ENCODE data around the gene BNC2. TPM values are rescaled to one million over a fixed set of nuclear protein-coding genes. Genes with fewer than 3 reads are reported as not detected.

The BNC2 gene
- total and polyA plus RNA-seq, 4 donors, result 3.1 to 51.2 (median 16.9) TPM

GRCh38 chr9:16664211-16664610, 206.3 kb downstream of the BNC2 start:
- H3K4me3 ChIP-seq (ENCODE audit: low read depth, low read length), result no peak overlapping the region
- 94% methylated on average over 1 of the region's 2 CpGs for WGBS (ENCODE audit: insufficient coverage)
- no peaks in the 10 kb centered on the region for H3K9me3 ChIP-seq (ENCODE audit: control insufficient read depth, insufficient read depth, low read length)
- DNase-seq (ENCODE audit: low read depth in 4 of 6, low spot score in 6 of 6), result no peak
- no peak overlapping the region for H3K27ac ChIP-seq (ENCODE audit: low read depth, low read length)
- no peaks in the 10 kb centered on the region for H3K36me3 ChIP-seq (ENCODE audit: control insufficient read depth, insufficient read depth, low read length)
- no peaks in the 10 kb centered on the region for H3K4me1 ChIP-seq (ENCODE audit: control insufficient read depth, insufficient read depth, low read length)
- no peaks in the 10 kb centered on the region for H3K27me3 ChIP-seq (ENCODE audit: control insufficient read depth, insufficient read depth, low read length)

GRCh38 chr9:16661816-16662215, 208.7 kb downstream of the BNC2 start:
- no peaks in the 10 kb centered on the region for H3K9me3 ChIP-seq (ENCODE audit: control insufficient read depth, insufficient read depth, low read length)
- H3K4me3 ChIP-seq (ENCODE audit: low read depth, low read length), result no peak overlapping the region
- no peaks in the 10 kb centered on the region for H3K27me3 ChIP-seq (ENCODE audit: control insufficient read depth, insufficient read depth, low read length)
- H3K4me1 ChIP-seq (ENCODE audit: control insufficient read depth, insufficient read depth, low read length), result no peaks in the 10 kb centered on the region
- DNase-seq (ENCODE audit: low read depth in 4 of 6, low spot score in 6 of 6), result no peak
- H3K27ac ChIP-seq (ENCODE audit: low read depth, low read length), result no peak overlapping the region
- no peaks in the 10 kb centered on the region for H3K36me3 ChIP-seq (ENCODE audit: control insufficient read depth, insufficient read depth, low read length)
- WGBS (ENCODE audit: insufficient coverage), result no CpG with 5 or more reads among the region's 1 CpG

- no peak for DNase-seq (ENCODE audit: low read depth in 4 of 6, low spot score in 6 of 6)
- 83% methylated on average over 8 of the region's 11 CpGs for WGBS (ENCODE audit: insufficient coverage)
- no peaks in the 10 kb centered on the region for H3K9me3 ChIP-seq (ENCODE audit: control insufficient read depth, insufficient read depth, low read length)
- no peaks in the 10 kb centered on the region for H3K27me3 ChIP-seq (ENCODE audit: control insufficient read depth, insufficient read depth, low read length)
- no peak overlapping the region for H3K4me3 ChIP-seq (ENCODE audit: low read depth, low read length)
- no peaks in the 10 kb centered on the region for H3K36me3 ChIP-seq (ENCODE audit: control insufficient read depth, insufficient read depth, low read length)
- no peaks in the 10 kb centered on the region for H3K4me1 ChIP-seq (ENCODE audit: control insufficient read depth, insufficient read depth, low read length)
- no peak overlapping the region for H3K27ac ChIP-seq (ENCODE audit: low read depth, low read length)
These were observed 211.4 kb downstream of the BNC2 start for GRCh38 chr9:16659096-16659495.

- 80% methylated on average over 1 of the region's 2 CpGs for WGBS (ENCODE audit: insufficient coverage)
- Histone ChIP-seq H3K27ac (ENCODE audit: low read depth, low read length) (no peak overlapping the region), H3K9me3 (ENCODE audit: control insufficient read depth, insufficient read depth, low read length) (no peaks in the 10 kb centered on the region), H3K36me3 (ENCODE audit: control insufficient read depth, insufficient read depth, low read length) (no peaks in the 10 kb centered on the region), H3K4me1 (ENCODE audit: control insufficient read depth, insufficient read depth, low read length) (peaks cover 6% of the 10 kb centered on the region), H3K4me3 (ENCODE audit: low read depth, low read length) (no peak overlapping the region), H3K27me3 (ENCODE audit: control insufficient read depth, insufficient read depth, low read length) (peaks cover 8% of the 10 kb centered on the region)
- no peak for DNase-seq (ENCODE audit: low read depth in 4 of 6, low spot score in 6 of 6)
These were observed 213.9 kb downstream of the BNC2 start for GRCh38 chr9:16656432-16657169.

GRCh38 chr9:16654596-16655126, 215.8 kb downstream of the BNC2 start:
- peak in 1 of 6 donors; percentile 40 for DNase-seq (ENCODE audit: low read depth in 4 of 6, low spot score in 6 of 6)
- no peaks in the 10 kb centered on the region for H3K36me3 ChIP-seq (ENCODE audit: control insufficient read depth, insufficient read depth, low read length)
- H3K4me3 ChIP-seq (ENCODE audit: low read depth, low read length), result no peak overlapping the region
- H3K9me3 ChIP-seq (ENCODE audit: control insufficient read depth, insufficient read depth, low read length), result no peaks in the 10 kb centered on the region
- no CpG with 5 or more reads among the region's 3 CpGs for WGBS (ENCODE audit: insufficient coverage)
- H3K4me1 ChIP-seq (ENCODE audit: control insufficient read depth, insufficient read depth, low read length), result peaks cover 6% of the 10 kb centered on the region
- peaks cover 8% of the 10 kb centered on the region for H3K27me3 ChIP-seq (ENCODE audit: control insufficient read depth, insufficient read depth, low read length)
- H3K27ac ChIP-seq (ENCODE audit: low read depth, low read length), result no peak overlapping the region

- Histone ChIP-seq H3K27ac (ENCODE audit: low read depth, low read length) (peak overlapping the region; percentile 68), H3K36me3 (ENCODE audit: control insufficient read depth, insufficient read depth, low read length) (no peaks in the 10 kb centered on the region), H3K4me1 (ENCODE audit: control insufficient read depth, insufficient read depth, low read length) (peaks cover 6% of the 10 kb centered on the region), H3K9me3 (ENCODE audit: control insufficient read depth, insufficient read depth, low read length) (no peaks in the 10 kb centered on the region), H3K27me3 (ENCODE audit: control insufficient read depth, insufficient read depth, low read length) (peaks cover 8% of the 10 kb centered on the region), H3K4me3 (ENCODE audit: low read depth, low read length) (peak overlapping the region; percentile 3)
- 15% methylated on average over 7 of the region's 13 CpGs for WGBS (ENCODE audit: insufficient coverage)
- DNase-seq (ENCODE audit: low read depth in 4 of 6, low spot score in 6 of 6), result peak in 3 of 6 donors; percentile 26 to 62 (median 59)
These were observed 216.7 kb downstream of the BNC2 start for GRCh38 chr9:16653491-16654399.

- H3K9me3 ChIP-seq (ENCODE audit: control insufficient read depth, insufficient read depth, low read length), result no peaks in the 10 kb centered on the region
- no peak overlapping the region for H3K4me3 ChIP-seq (ENCODE audit: low read depth, low read length)
- H3K4me1 ChIP-seq (ENCODE audit: control insufficient read depth, insufficient read depth, low read length), result peaks cover 6% of the 10 kb centered on the region
- peaks cover 8% of the 10 kb centered on the region for H3K27me3 ChIP-seq (ENCODE audit: control insufficient read depth, insufficient read depth, low read length)
- no peaks in the 10 kb centered on the region for H3K36me3 ChIP-seq (ENCODE audit: control insufficient read depth, insufficient read depth, low read length)
- peak overlapping the region; percentile 44 for H3K27ac ChIP-seq (ENCODE audit: low read depth, low read length)
- WGBS (ENCODE audit: insufficient coverage), result no CpG with 5 or more reads among the region's 4 CpGs
- DNase-seq (ENCODE audit: low read depth in 4 of 6, low spot score in 6 of 6), result no peak
These were observed 217.9 kb downstream of the BNC2 start for GRCh38 chr9:16652582-16652981.

GRCh38 chr9:16651446-16651964, 219.0 kb downstream of the BNC2 start:
- Histone ChIP-seq H3K27me3 (ENCODE audit: control insufficient read depth, insufficient read depth, low read length) (peaks cover 8% of the 10 kb centered on the region), H3K4me3 (ENCODE audit: low read depth, low read length) (no peak overlapping the region), H3K36me3 (ENCODE audit: control insufficient read depth, insufficient read depth, low read length) (no peaks in the 10 kb centered on the region), H3K27ac (ENCODE audit: low read depth, low read length) (no peak overlapping the region), H3K4me1 (ENCODE audit: control insufficient read depth, insufficient read depth, low read length) (peaks cover 6% of the 10 kb centered on the region), H3K9me3 (ENCODE audit: control insufficient read depth, insufficient read depth, low read length) (no peaks in the 10 kb centered on the region)
- WGBS (ENCODE audit: insufficient coverage), result no CpG with 5 or more reads among the region's 5 CpGs
- DNase-seq (ENCODE audit: low read depth in 4 of 6, low spot score in 6 of 6), result peak in 1 of 6 donors; percentile 18

GRCh38 chr9:16645970-16646369, 224.5 kb downstream of the BNC2 start:
- Histone ChIP-seq H3K27me3 (ENCODE audit: control insufficient read depth, insufficient read depth, low read length) (no peaks in the 10 kb centered on the region), H3K36me3 (ENCODE audit: control insufficient read depth, insufficient read depth, low read length) (no peaks in the 10 kb centered on the region), H3K9me3 (ENCODE audit: control insufficient read depth, insufficient read depth, low read length) (no peaks in the 10 kb centered on the region), H3K4me3 (ENCODE audit: low read depth, low read length) (no peak overlapping the region), H3K4me1 (ENCODE audit: control insufficient read depth, insufficient read depth, low read length) (no peaks in the 10 kb centered on the region), H3K27ac (ENCODE audit: low read depth, low read length) (no peak overlapping the region)
- no peak for DNase-seq (ENCODE audit: low read depth in 4 of 6, low spot score in 6 of 6)
- WGBS (ENCODE audit: insufficient coverage), result 100% methylated on average over 2 of the region's 4 CpGs

Measured in spinal cord (tissue), 10 donors.